UCSD-AML1 (cell line): Measurements from ENCODE around the gene PODXL2.
"Not testable (repeated sequence)": the region's sequence is repeated elsewhere in the genome, so short reads cannot be mapped to it uniquely, and the experiment has no call there.

Source experiments
- DNase-seq: peaks from one replicate; lab custom pipeline; 2025; ENCODE audit not compliant: unreplicated experiment; lab: John Stamatoyannopoulos, UW

PODXL2 gene

DNA sequence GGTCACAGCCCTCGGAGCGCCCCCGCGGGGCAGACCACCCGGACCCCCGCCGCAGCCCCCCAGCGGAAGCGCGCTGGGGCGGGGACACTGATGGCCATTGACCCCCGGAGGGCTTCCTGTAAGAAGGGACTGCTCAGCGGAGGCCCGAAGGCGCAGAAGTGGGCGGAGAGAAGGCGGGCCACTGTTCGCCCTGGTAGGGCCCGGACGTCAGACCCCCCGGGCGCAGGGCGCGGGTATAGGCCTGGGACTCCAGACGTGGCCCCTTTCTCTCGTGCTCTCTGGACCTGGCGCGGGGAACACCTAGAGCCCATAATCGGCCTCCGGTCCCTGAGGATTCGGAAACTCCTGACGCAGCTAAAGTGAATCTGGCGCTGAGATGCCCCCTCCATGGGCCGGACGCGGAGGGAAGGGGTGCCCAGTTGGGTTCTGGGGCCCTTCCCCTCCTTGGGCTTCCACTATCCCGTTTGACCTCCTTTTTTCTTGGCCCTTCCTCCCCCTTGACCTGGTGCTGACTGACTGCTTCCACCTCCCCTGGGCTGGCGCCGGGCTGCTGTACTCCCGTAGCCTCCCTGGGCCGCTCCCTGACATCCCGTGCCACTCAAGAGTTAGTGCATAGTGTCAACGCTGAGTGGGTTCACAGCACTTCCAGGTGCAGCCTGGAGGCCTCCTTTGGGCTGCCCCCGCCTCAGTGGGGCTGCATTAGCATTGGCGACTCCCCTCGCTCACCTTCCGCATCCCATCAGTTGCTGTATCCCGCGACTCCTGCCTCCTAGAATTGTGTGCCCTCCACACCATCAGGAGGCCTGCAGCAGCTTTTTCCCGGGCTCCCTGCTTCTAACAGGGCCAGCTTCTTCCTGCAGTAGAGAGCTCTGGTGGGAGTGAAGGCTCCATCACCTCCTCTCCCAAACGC lies 44.5 kb downstream of the PODXL2 start:
- peak; percentile 57 for DNase-seq

DNA sequence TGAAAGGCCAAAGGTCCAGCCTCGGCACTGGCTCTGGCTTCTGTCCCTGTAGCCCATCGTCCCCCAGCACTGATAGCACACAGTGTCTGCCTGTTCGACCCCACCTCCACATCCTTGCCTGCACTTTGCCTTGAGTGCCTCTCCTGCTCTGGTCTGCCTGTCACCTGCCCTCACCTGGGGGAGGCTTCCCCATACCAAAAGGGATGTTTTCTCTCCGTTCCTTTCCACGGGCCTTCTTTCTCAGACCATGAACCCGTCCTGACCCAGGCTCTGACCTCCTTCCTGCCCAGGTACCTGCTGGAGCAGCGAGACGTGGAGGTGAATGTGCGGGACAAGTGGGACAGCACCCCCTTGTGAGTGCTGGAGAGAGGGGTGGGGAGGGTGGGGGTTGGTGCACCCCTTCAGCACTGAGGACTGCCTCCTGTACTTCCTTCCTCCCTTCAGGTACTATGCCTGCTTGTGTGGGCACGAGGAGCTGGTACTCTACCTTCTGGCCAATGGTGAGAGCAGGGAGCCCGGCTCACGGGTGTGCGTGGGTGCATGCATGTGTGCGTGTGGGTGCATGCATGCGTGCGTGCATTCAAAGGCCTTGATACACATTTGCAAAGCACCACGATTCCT lies 45.2 kb downstream of the PODXL2 start:
- no peak for DNase-seq

DNA sequence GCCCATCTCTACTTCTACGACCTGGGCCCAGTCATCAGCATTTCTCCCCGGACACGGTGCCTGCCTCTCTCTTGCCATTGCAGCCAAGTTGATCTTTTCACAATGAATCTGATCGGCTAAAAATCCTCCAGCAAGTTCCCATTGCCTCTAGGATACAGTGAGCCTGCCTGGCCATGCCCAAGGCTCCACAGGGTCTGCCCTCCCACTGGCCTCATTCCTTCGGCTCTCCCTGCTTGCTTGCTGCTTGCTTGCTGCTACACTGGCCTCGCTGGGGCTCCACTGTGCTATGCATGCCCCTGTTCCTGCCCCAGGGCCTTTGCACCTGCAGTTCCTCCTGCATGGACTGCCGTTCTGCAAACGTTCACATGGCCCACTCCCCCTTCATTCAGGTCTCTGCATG lies 45.8 kb downstream of the PODXL2 start:
- DNase-seq, result no peak

GRCh38 chr3:127675651-127676391 lies 46.8 kb downstream of the PODXL2 start:
- no peak for DNase-seq

DNA sequence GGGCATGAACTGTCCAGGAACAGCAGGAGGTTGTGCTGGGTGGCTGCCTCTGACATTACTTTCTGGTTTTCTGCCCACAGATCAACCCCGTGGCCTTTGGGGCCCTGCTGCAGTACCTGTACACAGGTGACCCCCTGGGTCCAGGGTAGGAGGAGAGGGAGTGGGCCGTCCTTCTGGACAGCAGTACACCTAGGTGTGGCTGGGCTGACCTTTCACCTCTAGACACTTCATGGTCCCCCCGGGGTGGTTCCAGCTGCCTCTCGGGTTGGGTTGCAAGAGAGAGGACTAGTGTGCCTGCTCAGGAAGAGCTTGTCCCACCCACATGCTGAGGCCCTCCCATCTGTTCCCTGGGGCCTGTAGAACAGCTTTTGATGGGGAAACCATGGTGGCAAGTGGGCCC lies 47.5 kb downstream of the PODXL2 start:
- DNase-seq, result no peak

GRCh38 chr3:127676921-127677351 lies 48.0 kb downstream of the PODXL2 start:
- DNase-seq, result no peak

DNA sequence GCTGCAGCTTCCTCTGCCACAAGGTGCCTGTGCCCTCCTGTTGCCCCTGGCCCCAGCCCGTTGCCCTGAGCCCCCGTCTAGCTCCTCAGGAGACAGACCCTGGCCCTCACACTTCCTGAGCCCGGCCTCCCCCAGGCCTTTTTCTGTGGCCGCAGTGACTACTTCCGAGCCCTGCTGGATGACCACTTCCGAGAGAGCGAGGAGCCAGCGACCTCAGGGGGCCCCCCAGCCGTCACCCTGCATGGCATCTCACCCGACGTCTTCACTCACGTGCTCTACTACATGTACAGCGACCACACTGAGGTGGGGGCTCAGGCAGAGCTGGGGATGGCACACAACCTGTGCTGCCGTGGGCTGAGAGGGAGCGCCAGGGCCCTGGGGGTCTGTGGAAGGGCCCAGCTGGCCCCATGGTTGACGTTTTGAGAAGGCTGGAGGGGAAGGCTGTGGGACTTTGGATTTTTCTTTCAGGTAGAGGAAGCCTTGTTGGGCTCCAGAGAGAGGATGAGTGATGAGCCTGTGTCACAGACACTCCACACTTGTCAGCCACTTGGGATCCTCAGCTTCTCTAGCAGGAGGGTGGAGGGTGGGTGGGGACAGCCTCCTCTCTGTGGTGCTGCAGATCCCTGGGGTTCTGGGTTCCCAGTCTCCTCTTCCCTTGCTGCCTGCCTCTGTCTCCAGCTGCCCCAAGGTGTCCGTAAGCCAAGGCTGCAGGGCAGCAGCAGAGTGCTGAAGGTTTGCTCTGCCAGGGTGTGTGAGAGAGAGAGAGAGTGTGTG lies 48.7 kb downstream of the PODXL2 start:
- DNase-seq, result no peak

GRCh38 chr3:127678315-127678599 lies 49.3 kb downstream of the PODXL2 start:
- no peak for DNase-seq

DNA sequence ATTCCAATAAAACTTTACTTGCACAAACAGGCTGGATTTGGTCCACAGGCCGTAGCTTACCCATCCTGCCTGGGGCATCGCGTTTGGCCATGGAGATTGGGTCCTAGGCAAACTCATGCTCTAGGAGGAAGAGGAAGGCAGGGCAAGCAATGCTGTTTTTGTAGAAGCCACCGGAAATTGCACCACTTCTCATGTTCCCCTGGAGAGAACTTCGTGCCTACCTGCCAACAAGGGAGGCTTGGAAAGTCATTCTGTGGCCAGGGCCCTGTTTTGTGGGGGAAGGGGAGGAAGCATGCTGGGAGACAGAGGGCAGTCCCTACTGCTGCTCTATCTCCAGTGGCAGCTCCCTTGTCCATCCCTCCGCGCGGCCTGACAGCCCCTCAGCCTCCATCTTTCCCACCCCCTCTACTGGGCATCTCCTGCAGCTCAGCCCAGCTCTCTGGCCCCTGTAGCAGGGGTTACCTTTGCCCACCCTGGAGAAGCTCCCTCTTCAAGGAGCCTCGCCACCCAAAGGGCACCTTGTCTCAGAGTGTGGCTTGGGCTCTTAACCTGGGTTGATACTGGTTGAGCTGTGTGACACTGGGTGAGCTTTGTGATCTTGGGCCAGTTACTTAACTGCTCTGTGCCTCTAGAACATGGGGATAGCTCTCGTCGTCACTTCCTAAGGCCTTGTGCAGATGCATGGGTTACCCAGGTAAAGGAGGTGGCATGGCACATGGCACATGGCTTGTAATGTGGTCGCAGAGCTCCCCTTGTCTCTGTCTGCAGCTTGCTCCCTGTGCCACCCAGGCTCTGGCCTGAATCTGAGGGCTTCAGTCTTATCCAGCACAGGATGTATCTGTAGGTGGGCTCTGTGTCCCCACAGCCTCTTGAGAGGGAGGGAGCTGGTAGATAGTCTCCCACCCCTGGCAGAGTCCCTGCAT lies 49.9 kb downstream of the PODXL2 start:
- DNase-seq, result peak; percentile 52

GRCh38 chr3:127679534-127680145 lies 50.7 kb downstream of the PODXL2 start:
- DNase-seq, result no peak

DNA sequence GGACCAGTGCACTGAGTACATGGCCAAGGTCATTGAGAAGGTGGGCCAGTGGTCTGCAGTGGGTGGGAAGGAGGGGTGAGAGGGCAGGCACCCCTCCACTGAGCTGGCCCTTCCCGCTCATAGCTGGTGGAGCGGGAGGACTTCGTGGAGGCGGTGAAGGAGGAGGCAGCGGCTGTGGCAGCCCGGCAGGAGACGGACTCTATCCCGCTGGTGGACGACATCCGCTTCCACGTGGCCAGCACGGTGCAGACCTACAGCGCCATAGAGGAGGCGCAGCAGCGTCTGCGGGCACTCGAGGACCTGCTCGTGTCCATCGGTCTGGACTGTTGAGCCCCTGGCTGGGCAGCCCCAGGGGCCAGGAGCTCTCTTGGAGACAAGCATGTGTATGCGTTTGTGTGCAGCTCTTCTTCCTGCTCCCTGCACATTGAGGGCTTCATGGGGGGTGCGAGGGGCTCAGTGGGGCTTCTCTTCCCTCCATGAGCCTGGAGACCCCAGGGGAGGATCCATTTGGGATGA lies 51.2 kb downstream of the PODXL2 start:
- no peak for DNase-seq

DNA sequence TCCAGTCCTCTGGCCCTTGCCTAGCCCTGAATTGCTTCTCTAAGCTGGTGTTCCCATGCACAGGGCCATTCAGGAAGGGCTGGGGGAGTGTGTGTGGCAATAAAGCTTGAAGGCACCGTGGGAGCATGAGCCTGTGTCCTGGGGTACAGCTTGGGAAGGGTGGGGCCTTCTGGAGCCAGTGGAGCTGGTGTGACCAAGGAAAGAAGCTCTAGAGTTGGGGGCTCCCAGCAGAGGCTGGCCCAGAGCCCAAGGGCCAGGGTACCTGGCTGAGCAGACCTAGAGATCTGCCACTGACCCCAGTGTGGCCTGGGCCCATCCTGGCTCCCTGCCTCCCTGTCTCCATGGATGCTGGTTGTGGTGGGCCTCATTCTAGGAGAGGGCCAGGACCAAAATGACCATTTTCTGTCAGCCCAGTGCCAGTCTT lies 51.8 kb downstream of the PODXL2 start:
- DNase-seq, result no peak

DNA sequence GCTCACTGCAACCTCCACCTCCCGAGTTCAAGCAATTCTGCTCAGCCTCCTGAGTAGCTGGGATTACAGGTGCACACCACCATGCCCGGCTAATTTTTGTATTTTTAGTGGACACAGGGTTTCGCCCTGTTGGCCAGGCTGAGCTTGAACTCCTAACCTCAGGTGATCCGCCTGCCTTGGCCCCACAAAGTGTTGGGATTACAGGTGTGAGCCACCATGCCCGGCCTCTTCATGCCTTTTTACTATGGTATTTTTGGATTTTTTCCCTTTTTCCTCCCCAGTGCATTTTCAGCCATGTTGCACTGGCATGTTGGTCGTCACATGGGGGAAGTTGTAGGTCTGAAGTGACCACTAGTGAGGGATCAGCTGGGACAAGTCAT lies 53.2 kb downstream of the PODXL2 start:
- not testable (repeated sequence) for DNase-seq

GRCh38 chr3:127682561-127682960 lies 53.6 kb downstream of the PODXL2 start:
- DNase-seq, result no peak

GRCh38 chr3:127684871-127685707 lies 56.1 kb downstream of the PODXL2 start:
- no peak for DNase-seq

DNA sequence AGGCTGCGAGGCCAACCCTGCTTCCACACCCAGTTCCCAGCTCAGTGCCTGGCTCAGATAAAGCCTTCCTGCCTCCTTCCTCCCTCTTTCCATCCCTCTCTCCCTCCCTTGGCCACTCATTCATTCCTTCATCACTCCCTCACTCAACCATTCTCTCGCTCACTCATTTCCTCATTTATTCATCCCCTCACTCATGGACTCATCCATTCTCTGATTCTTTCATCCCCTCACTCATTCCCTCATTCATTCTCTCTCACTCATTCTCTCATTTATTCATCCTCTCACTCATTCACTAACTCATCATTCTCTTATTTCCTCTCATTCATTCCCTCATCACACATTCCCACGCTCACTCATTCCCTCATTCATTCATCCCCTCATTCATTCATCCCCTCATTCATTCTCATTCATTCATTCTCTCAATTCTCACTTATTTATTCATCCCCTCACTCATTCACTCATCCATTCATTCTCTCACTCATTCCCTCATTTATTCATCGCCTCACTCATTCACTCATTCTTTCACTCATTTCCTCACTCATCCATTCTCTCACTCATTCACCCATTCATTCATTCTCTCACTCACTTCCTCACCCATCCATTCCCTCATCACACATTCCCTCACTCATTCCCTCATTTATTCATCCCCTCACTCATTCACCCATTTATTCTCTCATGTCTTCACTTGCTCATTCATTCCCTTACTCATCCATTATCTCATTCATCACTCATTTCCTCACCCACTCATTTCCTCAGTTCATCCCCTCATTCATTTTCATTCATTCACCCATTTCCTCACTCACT lies 56.9 kb downstream of the PODXL2 start:
- no peak for DNase-seq

GRCh38 chr3:127686512-127686894 lies 57.5 kb downstream of the PODXL2 start:
- DNase-seq, result no peak

DNA sequence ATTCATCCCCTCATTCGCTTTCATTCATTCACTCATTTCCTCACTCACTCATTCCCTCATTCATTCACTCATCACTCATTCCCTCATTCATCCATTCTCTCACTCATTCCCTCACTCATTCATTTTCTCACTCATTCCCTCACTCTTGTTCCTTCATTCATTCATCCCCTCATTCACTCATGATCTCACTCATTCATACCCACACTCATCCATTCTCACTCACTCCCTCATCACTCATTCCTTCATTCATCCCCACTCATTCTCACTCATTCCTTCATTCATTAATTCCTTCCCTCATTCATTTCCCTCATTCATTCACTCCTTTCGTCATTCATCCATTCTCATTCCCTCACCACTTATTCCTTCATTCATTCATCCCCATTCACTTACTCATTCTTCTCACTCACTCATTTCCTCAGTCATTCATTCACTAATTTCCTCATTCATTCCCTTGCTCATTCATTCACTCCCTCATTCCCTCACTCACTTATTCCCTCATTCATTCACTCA lies 58.3 kb downstream of the PODXL2 start:
- no peak for DNase-seq
